NOMO-1 treated with DMSO at 0.1 percent for 48 hours (cell line): ENCODE results near the gene DESI1.
"Not testable (repeated sequence)": the region's sequence is repeated elsewhere in the genome, so short reads cannot be mapped to it uniquely, and the experiment has no call there.

Experiments used
- DNase-seq: peaks from one replicate; lab custom pipeline; 2025; ENCODE audit not compliant: unreplicated experiment; lab: John Stamatoyannopoulos, UW

The DESI1 gene

GRCh38 chr22:41562461-41562860 lies 58.4 kb downstream of the DESI1 start:
- DNase-seq: no peak

GRCh38 chr22:41561788-41562187 lies 59.1 kb downstream of the DESI1 start:
- no peak for DNase-seq

- DNase-seq: no peak
These were observed 59.5 kb downstream of the DESI1 start for GRCh38 chr22:41561335-41561734.

- DNase-seq: no peak
These were observed 60.8 kb downstream of the DESI1 start for GRCh38 chr22:41560095-41560471.

- not testable (repeated sequence) for DNase-seq
These were observed 62.6 kb downstream of the DESI1 start for GRCh38 chr22:41558241-41558630.

- DNase-seq: no peak
These were observed 63.2 kb downstream of the DESI1 start for GRCh38 chr22:41557401-41558240.

- DNase-seq: no peak
These were observed 64.3 kb downstream of the DESI1 start for GRCh38 chr22:41556561-41556960.

GRCh38 chr22:41555325-41555982 lies 65.4 kb downstream of the DESI1 start:
- DNase-seq: no peak

- no peak for DNase-seq
These were observed 68.8 kb downstream of the DESI1 start for GRCh38 chr22:41551877-41552582.

- no peak for DNase-seq
These were observed 69.8 kb downstream of the DESI1 start for GRCh38 chr22:41550952-41551491.

- DNase-seq: no peak
These were observed 72.0 kb downstream of the DESI1 start for GRCh38 chr22:41548830-41549211.
